PC-9 (cell line): ENCODE results near the gene LYPD3.

ENCODE experiments used
- CTCF ChIP-seq: fragments of 200-600 bp; sonication (generic); conservative IDR thresholded peaks from 2 replicates; pipeline ENCODE4 v1.6.1; 2017; ENCODE audit warnings: mixed run types, antibody characterized with exemption, mild to moderate bottlenecking, moderate library complexity
- EZH2 ChIP-seq: fragments of 200-600 bp; sonication (generic); IDR thresholded peaks from 2 replicates; pipeline ENCODE4 v1.8.0; 2017; ENCODE audit warnings: antibody characterized with exemption, low read depth

- no peak for TF ChIP-seq CTCF
- TF ChIP-seq EZH2: no peak
Measured at GRCh38 chr19:43447655-43448054, 17.8 kb downstream of the LYPD3 start.
